GM12878 (cell line): Measurements from ENCODE around the gene TAF10. TPM values are rescaled to one million over a fixed set of nuclear protein-coding genes. Genes with fewer than 3 reads are reported as not detected.
A peak's percentile ranks its signal among the peaks of the same experiment; 100 is the strongest.

Experiments used
- ATF7 ChIP-seq: fragments of 450-650 bp; IDR thresholded peaks from 2 replicates; pipeline ENCODE4 v1.6.1; 2016; ENCODE audit warnings: low read depth, mild to moderate bottlenecking
- BCLAF1 ChIP-seq: fragments of 450-650 bp; IDR thresholded peaks from 2 replicates; pipeline ENCODE4 v1.6.1; 2017; ENCODE audit warnings: antibody characterized with exemption, mild to moderate bottlenecking, moderate library complexity
- E2F8 ChIP-seq: fragments of 450-650 bp; IDR thresholded peaks from 2 replicates; pipeline ENCODE4 v1.6.1; 2018; ENCODE audit warnings: mild to moderate bottlenecking, low read depth, moderate library complexity; ENCODE audit not compliant: partially characterized antibody
- GABPA ChIP-seq: IDR thresholded peaks from 2 replicates; pipeline ENCODE4 v1.6.1; 2014; ENCODE audit warnings: antibody characterized with exemption, low read depth, mild to moderate bottlenecking, inconsistent platforms
- NKRF ChIP-seq: fragments of 450-650 bp; conservative IDR thresholded peaks from 2 replicates; pipeline ENCODE4 v1.6.1; 2017; ENCODE audit warnings: mild to moderate bottlenecking, moderate library complexity
- PAX5 ChIP-seq: IDR thresholded peaks from 2 replicates; pipeline ENCODE4 v1.6.1; 2011; ENCODE audit warnings: low read depth, low read length, borderline replicate concordance
- PAX8 ChIP-seq: fragments of 450-650 bp; IDR thresholded peaks from 2 replicates; pipeline ENCODE4 v1.6.1; 2017; ENCODE audit warnings: mild to moderate bottlenecking, moderate library complexity
- PBX3 ChIP-seq: IDR thresholded peaks from 2 replicates; pipeline ENCODE4 v1.6.1; 2011; ENCODE audit warnings: mild to moderate bottlenecking, low read depth, low read length, moderate library complexity; ENCODE audit not compliant: insufficient replicate concordance
- PML ChIP-seq: IDR thresholded peaks from 2 replicates; pipeline ENCODE4 v1.6.1; 2012; ENCODE audit warnings: low read length, inconsistent platforms
- RFX5 ChIP-seq: IDR thresholded peaks from 2 replicates; pipeline ENCODE4 v1.6.1; 2011; ENCODE audit warnings: low read depth, low read length, improper control_type of control experiment
- RUNX3 ChIP-seq: IDR thresholded peaks from 2 replicates; pipeline ENCODE4 v1.6.1; 2012; ENCODE audit warnings: low read length, inconsistent platforms
- SMAD1 ChIP-seq: fragments of 450-650 bp; IDR thresholded peaks from 2 replicates; pipeline ENCODE4 v1.6.1; 2018; ENCODE audit warnings: mild to moderate bottlenecking, low read depth; ENCODE audit not compliant: partially characterized antibody
- SMAD5 ChIP-seq: IDR thresholded peaks from 2 replicates; pipeline ENCODE4 v1.6.1; 2016; ENCODE audit warnings: antibody characterized with exemption, low read depth
- YBX1 ChIP-seq: fragments of 450-650 bp; IDR thresholded peaks from 2 replicates; pipeline ENCODE4 v1.6.1; 2016; ENCODE audit warnings: antibody characterized with exemption
- ZNF207 ChIP-seq: fragments of 450-650 bp; IDR thresholded peaks from 2 replicates; pipeline ENCODE4 v1.6.1; 2014; ENCODE audit warnings: antibody characterized with exemption, mild to moderate bottlenecking, borderline replicate concordance
- ZNF592 ChIP-seq: fragments of 450-650 bp; IDR thresholded peaks from 2 replicates; pipeline ENCODE4 v1.6.1; 2017; ENCODE audit warnings: mild to moderate bottlenecking, moderate library complexity
- polyA plus RNA-seq, 11 experiments: library from polyadenylated mRNA; depleted of rRNA in 4 of 11; unstranded in 6 of 11; stranded (reverse) in 5 of 11; fragments of >200 nt; fragmentation: Nextera tagmentation in 4 of 11; fragmentation: Illumina TruSeq in 1 of 11; extraction: Ambion mirVana in 4 of 11; extraction: Trizol in 1 of 11; gene quantifications; 1 replicate in 1 of 11; 2 replicates in 10 of 11; pipeline versions ENCODE4 v1.2.1 to v1.2.3, GENCODE V29; 2011 to 2016; ENCODE audit warnings: inconsistent platforms in 2 of 11, missing spikeins in 2 of 11, low read depth in 1 of 11
- total RNA-seq, 4 experiments: library from RNA; depleted of rRNA in 3 of 4; stranded (reverse); fragments of >200 nt in 3 of 4; fragmentation: Illumina TruSeq in 1 of 4; extraction: Trizol in 1 of 4; gene quantifications; 2 replicates each; pipeline versions ENCODE4 v1.2.1 to v1.2.3, GENCODE V29; 2013 to 2021

The TAF10 gene
- total and polyA plus RNA-seq, 10 of the 15 experiments (the other 5 are each of a cell fraction or from before 2014, with no cell fraction given) = 26.7 to 251 (median 149) TPM

GRCh38 chr11:6619004-6619745, 7.2 kb upstream of the TAF10 start, which contains the start of gene TPP1 (continued):
- TF ChIP-seq ZNF592 = no peak
- no peak for TF ChIP-seq BCLAF1
- no peak for TF ChIP-seq SMAD1
- peak; percentile 69 for TF ChIP-seq RUNX3
- no peak for TF ChIP-seq ZNF207
- TF ChIP-seq E2F8 = no peak
- TF ChIP-seq PML = no peak
- TF ChIP-seq PBX3 = no peak
- no peak for TF ChIP-seq YBX1
- TF ChIP-seq NKRF = peak; percentile 89
- no peak for TF ChIP-seq SMAD5
- peak; percentile 100 for TF ChIP-seq RFX5
- TF ChIP-seq PAX5 = peak; percentile 41; the same call in 1 of the 2 replicates
- no peak for TF ChIP-seq GABPA
- TF ChIP-seq PAX8 = no peak
- TF ChIP-seq ATF7 = peak; percentile 81
